Measurements from ENCODE around the gene EGR1. TPM values are rescaled to one million over a fixed set of nuclear protein-coding genes. Genes with fewer than 3 reads are reported as not detected.
A peak's percentile ranks its signal among the peaks of the same experiment; 100 is the strongest.

EGR1 gene
- total RNA-seq, 2 experiments from 2014 or later: 0.97 to 1.1 TPM

- POLR2A ChIA-PET: no interaction called here
- no peaks in the 10 kb centered on the region for H3K9me3 Mint-ChIP-seq
- CTCF ChIA-PET: interaction anchor here (0.6 to 4.7 kb wide), 6 partner anchors 8 to 260 kb away, joined by 3 to 31 read pairs (median 3); no protein-coding TSS in a partner anchor
- H3K4me3 Mint-ChIP-seq: no peak overlapping the region
- no peaks in the 10 kb centered on the region for H3K36me3 Mint-ChIP-seq (ENCODE audit: low read depth)
- DNase-seq: no peak
- H3K4me1 Mint-ChIP-seq: peaks cover 29% of the 10 kb centered on the region
- H3K27ac Mint-ChIP-seq: no peak overlapping the region
- H3K27me3 Mint-ChIP-seq: no peaks in the 10 kb centered on the region
Observed at GRCh38 chr5:138457531-138458275, 7.6 kb upstream of the EGR1 start.

GRCh38 chr5:138458384-138458783 is 6.9 kb upstream of the EGR1 start:
- H3K4me3 Mint-ChIP-seq: no peak overlapping the region
- CTCF ChIA-PET: interaction anchor here (1.5 to 4.7 kb wide), 2 partner anchors 9 to 47 kb away, joined by 3 to 31 read pairs; no protein-coding TSS in a partner anchor
- no peaks in the 10 kb centered on the region for H3K27me3 Mint-ChIP-seq
- H3K36me3 Mint-ChIP-seq (ENCODE audit: low read depth): no peaks in the 10 kb centered on the region
- DNase-seq: no peak
- H3K4me1 Mint-ChIP-seq: peaks cover 30% of the 10 kb centered on the region
- H3K9me3 Mint-ChIP-seq: no peaks in the 10 kb centered on the region
- H3K27ac Mint-ChIP-seq: no peak overlapping the region
- POLR2A ChIA-PET: no interaction called here

- no peaks in the 10 kb centered on the region for H3K9me3 Mint-ChIP-seq
- H3K27me3 Mint-ChIP-seq: no peaks in the 10 kb centered on the region
- no peak overlapping the region for H3K4me3 Mint-ChIP-seq
- H3K27ac Mint-ChIP-seq: peak overlapping the region; percentile 95
- peaks cover 34% of the 10 kb centered on the region for H3K4me1 Mint-ChIP-seq
- ChIA-PET POLR2A (no interaction called here), CTCF (interaction anchor here (0.5 to 4.7 kb wide), 4 partner anchors 9 to 95 kb away, joined by 3 to 31 read pairs (median 4); partner anchors contain the start of gene ETF1)
- no peak for DNase-seq
- no peaks in the 10 kb centered on the region for H3K36me3 Mint-ChIP-seq (ENCODE audit: low read depth)
Observed at GRCh38 chr5:138458856-138459255, 6.4 kb upstream of the EGR1 start.

DNA sequence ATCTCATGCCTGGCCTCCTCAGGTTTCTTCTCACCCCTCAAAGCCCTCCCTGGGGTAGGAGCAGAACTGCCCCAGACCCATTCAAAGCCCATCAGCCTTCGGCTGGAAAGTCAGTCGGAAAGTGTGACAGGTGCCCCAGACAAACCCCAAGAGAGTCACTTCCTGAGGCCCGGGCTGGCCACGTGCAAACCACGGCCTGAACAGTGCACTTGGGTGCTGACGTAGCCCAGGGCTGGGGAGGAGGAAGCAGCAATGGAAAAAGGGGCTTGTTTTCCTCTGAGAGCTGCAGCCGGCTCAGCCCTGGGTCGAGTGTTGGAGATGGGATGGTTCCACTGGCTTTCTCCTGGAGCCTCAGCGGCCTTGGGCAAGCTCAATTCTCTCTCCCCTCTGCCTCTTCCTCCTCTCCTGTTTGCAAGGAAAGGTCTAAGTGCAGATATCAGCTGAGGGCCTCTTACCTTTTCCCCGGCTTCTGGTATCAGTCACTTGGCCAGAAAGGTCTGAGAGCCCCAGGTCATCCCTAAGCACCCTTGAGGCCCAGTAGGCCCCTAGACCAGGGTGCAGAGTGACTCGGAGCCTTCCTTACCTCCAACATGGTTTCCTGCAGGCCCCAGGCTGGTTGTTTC is 5.9 kb upstream of the EGR1 start:
- peaks cover 34% of the 10 kb centered on the region for H3K4me1 Mint-ChIP-seq

GRCh38 chr5:138460032-138460693 is 5.1 kb upstream of the EGR1 start:
- POLR2A ChIA-PET: no interaction called here
- H3K4me1 Mint-ChIP-seq: peaks cover 34% of the 10 kb centered on the region

More for the DNA sequence above, 5.9 kb upstream of the EGR1 start:
- CTCF ChIA-PET: interaction anchor here (0.5 to 4.7 kb wide), 6 partner anchors 10 to 107 kb away, joined by 3 to 31 read pairs (median 4); partner anchors contain the start of genes ETF1 and KDM3B
- Mint-ChIP-seq H3K9me3 (no peaks in the 10 kb centered on the region), H3K36me3 (ENCODE audit: low read depth) (no peaks in the 10 kb centered on the region), H3K27me3 (no peaks in the 10 kb centered on the region), H3K27ac (peak overlapping the region; percentile 95), H3K4me3 (no peak overlapping the region)
- POLR2A ChIA-PET: no interaction called here
- peak; percentile 75 for DNase-seq

GRCh38 chr5:138461343-138462125 is 3.7 kb upstream of the EGR1 start:
- peaks cover 35% of the 10 kb centered on the region for H3K4me1 Mint-ChIP-seq

More at GRCh38 chr5:138460032-138460693, 5.1 kb upstream of the EGR1 start:
- Mint-ChIP-seq H3K27me3 (no peaks in the 10 kb centered on the region), H3K9me3 (no peaks in the 10 kb centered on the region), H3K27ac (peak overlapping the region; percentile 95), H3K36me3 (ENCODE audit: low read depth) (no peaks in the 10 kb centered on the region), H3K4me3 (no peak overlapping the region)
- DNase-seq: no peak
- CTCF ChIA-PET: interaction anchor here (1.1 to 4.7 kb wide), 4 partner anchors 11 to 108 kb away, joined by 4 to 31 read pairs (median 4); partner anchors contain the start of genes ETF1 and KDM3B

GRCh38 chr5:138463419-138464007 is 1.8 kb upstream of the EGR1 start:
- Mint-ChIP-seq H3K27me3 (peaks cover 18% of the 10 kb centered on the region), H3K36me3 (ENCODE audit: low read depth) (no peaks in the 10 kb centered on the region), H3K4me3 (peak overlapping the region; percentile 85), H3K9me3 (no peaks in the 10 kb centered on the region), H3K27ac (peak overlapping the region; percentile 95), H3K4me1 (peaks cover 41% of the 10 kb centered on the region)
- CTCF ChIA-PET: interaction anchor here (0.7 to 4.2 kb wide), 11 partner anchors 8 to 74 kb away, joined by 3 to 30 read pairs (median 13); partner anchors contain the start of gene REEP2
- POLR2A ChIA-PET: no interaction called here
- no peak for DNase-seq

More at GRCh38 chr5:138461343-138462125, 3.7 kb upstream of the EGR1 start:
- no peaks in the 10 kb centered on the region for H3K36me3 Mint-ChIP-seq (ENCODE audit: low read depth)
- H3K27ac Mint-ChIP-seq: no peak overlapping the region
- H3K4me3 Mint-ChIP-seq: no peak overlapping the region
- H3K9me3 Mint-ChIP-seq: no peaks in the 10 kb centered on the region
- H3K27me3 Mint-ChIP-seq: peaks cover 3% of the 10 kb centered on the region
- POLR2A ChIA-PET: no interaction called here
- DNase-seq: no peak
- CTCF ChIA-PET: interaction anchor here (0.8 to 4.7 kb wide), 2 partner anchors 12 to 109 kb away, joined by 5 to 31 read pairs; partner anchors contain the start of gene KDM3B

DNA sequence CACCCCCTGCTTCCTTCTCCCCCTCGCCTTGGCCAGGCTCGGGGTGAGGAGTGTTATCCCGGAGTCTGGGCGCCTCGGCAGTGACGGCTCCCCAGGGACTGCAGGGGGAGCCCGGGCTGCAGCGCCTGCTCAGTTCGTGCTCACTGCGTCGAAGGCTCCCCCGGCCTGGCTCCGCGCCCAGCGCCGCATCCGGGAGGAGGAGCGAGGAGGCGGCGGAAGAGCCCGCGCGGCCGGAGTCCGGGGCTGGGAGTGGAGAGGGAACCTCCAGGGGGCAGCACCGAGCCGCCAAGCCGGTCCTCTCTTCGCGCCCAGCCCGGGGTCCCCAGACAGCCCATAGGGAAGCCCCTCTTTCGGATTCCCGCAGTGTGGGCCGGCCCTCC is 1.3 kb upstream of the EGR1 start:
- H3K4me1 Mint-ChIP-seq: peaks cover 36% of the 10 kb centered on the region
- DNase-seq: peak; percentile 90
- no peaks in the 10 kb centered on the region for H3K9me3 Mint-ChIP-seq
- ChIA-PET POLR2A (no interaction called here), CTCF (interaction anchor here (0.6 to 4.2 kb wide), 18 partner anchors 9 to 433 kb away, joined by 3 to 30 read pairs (median 6); partner anchors contain the start of genes ETF1 and REEP2)
- peaks cover 18% of the 10 kb centered on the region for H3K27me3 Mint-ChIP-seq
- peak overlapping the region; percentile 95 for H3K27ac Mint-ChIP-seq
- H3K36me3 Mint-ChIP-seq (ENCODE audit: low read depth): no peaks in the 10 kb centered on the region
- peak overlapping the region; percentile 85 for H3K4me3 Mint-ChIP-seq

DNA sequence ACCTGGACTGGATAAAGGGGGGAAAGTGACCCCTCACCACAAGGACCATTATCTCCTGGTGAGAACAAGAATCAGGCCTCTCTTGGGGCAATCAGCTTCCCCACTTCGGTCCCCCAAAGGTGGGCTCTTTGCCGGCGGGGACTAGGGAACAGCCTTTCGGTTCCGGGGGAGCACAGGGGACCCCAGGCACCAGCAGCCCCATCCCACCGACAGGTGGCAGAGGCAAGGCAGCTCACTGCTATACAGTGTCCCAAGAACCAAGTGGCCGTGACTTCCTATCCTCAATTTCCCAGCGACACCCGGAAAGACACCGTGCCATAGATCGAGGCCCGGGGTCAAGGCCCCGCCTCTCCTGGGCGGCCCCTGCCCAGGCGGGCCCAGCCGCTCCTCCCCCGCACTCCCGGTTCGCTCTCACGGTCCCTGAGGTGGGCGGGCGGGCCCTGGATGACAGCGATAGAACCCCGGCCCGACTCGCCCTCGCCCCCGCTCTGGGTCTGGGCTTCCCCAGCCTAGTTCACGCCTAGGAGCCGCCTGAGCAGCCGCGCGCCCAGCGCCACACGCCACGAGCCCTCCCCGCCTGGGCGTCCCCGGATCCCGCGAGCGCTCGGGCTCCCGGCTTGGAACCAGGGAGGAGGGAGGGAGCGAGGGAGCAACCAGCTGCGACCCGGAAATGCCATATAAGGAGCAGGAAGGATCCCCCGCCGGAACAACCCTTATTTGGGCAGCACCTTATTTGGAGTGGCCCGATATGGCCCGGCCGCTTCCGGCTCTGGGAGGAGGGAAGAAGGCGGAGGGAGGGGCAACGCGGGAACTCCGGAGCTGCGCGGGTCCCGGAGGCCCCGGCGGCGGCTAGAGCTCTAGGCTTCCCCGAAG is 655 bp upstream of the EGR1 start:
- peaks cover 30% of the 10 kb centered on the region for H3K4me1 Mint-ChIP-seq
- peaks cover 18% of the 10 kb centered on the region for H3K27me3 Mint-ChIP-seq
- POLR2A ChIA-PET: interaction anchor here (0.6 to 0.7 kb wide), 2 partner anchors 169 to 829 kb away, joined by 5 read pairs; partner anchors contain the start of gene MATR3
- no peaks in the 10 kb centered on the region for H3K36me3 Mint-ChIP-seq (ENCODE audit: low read depth)
- peak overlapping the region; percentile 95 for H3K27ac Mint-ChIP-seq
- CTCF ChIA-PET: interaction anchor here (0.6 to 4.2 kb wide), 26 partner anchors 9 to 434 kb away, joined by 3 to 30 read pairs (median 6); partner anchors contain the start of genes ETF1, KDM3B and REEP2
- no peaks in the 10 kb centered on the region for H3K9me3 Mint-ChIP-seq
- DNase-seq: peak; percentile 98
- H3K4me3 Mint-ChIP-seq: peak overlapping the region; percentile 85

GRCh38 chr5:138466125-138466899 is 1.0 kb downstream of the EGR1 start:
- ChIA-PET CTCF (interaction anchor here (0.7 to 4.2 kb wide), 10 partner anchors 9 to 619 kb away, joined by 3 to 30 read pairs (median 8); partner anchors contain the start of gene KDM3B), POLR2A (interaction anchor here (0.7 kb wide), 2 partner anchors 10 to 113 kb away, joined by 3 to 9 read pairs; no protein-coding TSS in a partner anchor)
- H3K4me3 Mint-ChIP-seq: peak overlapping the region; percentile 85
- H3K9me3 Mint-ChIP-seq: no peaks in the 10 kb centered on the region
- peaks cover 18% of the 10 kb centered on the region for H3K27me3 Mint-ChIP-seq
- no peaks in the 10 kb centered on the region for H3K36me3 Mint-ChIP-seq (ENCODE audit: low read depth)
- peaks cover 18% of the 10 kb centered on the region for H3K4me1 Mint-ChIP-seq
- H3K27ac Mint-ChIP-seq: no peak overlapping the region
- no peak for DNase-seq
